HUES48 (cell line): ENCODE data around the gene C20orf96.
A peak's percentile ranks its signal among the peaks of the same experiment; 100 is the strongest.
"Not testable (repeated sequence)": the region's sequence is repeated elsewhere in the genome, so short reads cannot be mapped to it uniquely, and the experiment has no call there.

Source experiments
- H3K27ac ChIP-seq: one replicate; pipeline ENCODE4 v1.7.0; 2013; ENCODE audit warnings: low read depth, low read length, inconsistent platforms
- H3K27me3 ChIP-seq: 2 replicates; pipeline ENCODE4 v1.6.1; 2013; ENCODE audit warnings: mild to moderate bottlenecking, low read length; ENCODE audit not compliant: control insufficient read depth, insufficient read depth
- H3K36me3 ChIP-seq: 2 replicates; pipeline ENCODE4 v1.6.1; 2013; ENCODE audit warnings: low read length; ENCODE audit not compliant: control insufficient read depth, insufficient read depth
- H3K4me1 ChIP-seq: 2 replicates; pipeline ENCODE4 v1.6.1; 2013; ENCODE audit warnings: mild to moderate bottlenecking, low read length; ENCODE audit not compliant: control insufficient read depth, insufficient read depth
- H3K4me3 ChIP-seq: 2 replicates; pipeline ENCODE4 v1.5.1; 2013; ENCODE audit warnings: mild to moderate bottlenecking, low read depth, low read length
- H3K9ac ChIP-seq: 2 replicates; pipeline ENCODE4 v1.6.1; 2013; ENCODE audit warnings: mild to moderate bottlenecking, low read depth, low read length, moderate library complexity
- H3K9me3 ChIP-seq: 2 replicates; pipeline ENCODE4 v1.6.1; 2013; ENCODE audit warnings: low read length; ENCODE audit not compliant: control insufficient read depth, insufficient read depth

The C20orf96 gene, protein sequence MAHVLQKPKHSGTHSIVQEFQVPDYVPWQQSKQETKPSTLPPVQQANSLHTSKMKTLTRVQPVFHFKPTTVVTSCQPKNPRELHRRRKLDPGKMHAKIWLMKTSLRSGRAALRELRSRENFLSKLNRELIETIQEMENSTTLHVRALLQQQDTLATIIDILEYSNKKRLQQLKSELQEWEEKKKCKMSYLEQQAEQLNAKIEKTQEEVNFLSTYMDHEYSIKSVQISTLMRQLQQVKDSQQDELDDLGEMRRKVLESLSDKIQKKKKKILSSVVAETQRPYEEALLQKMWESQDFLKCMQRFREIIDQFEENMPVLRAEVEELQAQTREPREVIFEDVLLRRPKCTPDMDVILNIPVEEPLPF

DNA sequence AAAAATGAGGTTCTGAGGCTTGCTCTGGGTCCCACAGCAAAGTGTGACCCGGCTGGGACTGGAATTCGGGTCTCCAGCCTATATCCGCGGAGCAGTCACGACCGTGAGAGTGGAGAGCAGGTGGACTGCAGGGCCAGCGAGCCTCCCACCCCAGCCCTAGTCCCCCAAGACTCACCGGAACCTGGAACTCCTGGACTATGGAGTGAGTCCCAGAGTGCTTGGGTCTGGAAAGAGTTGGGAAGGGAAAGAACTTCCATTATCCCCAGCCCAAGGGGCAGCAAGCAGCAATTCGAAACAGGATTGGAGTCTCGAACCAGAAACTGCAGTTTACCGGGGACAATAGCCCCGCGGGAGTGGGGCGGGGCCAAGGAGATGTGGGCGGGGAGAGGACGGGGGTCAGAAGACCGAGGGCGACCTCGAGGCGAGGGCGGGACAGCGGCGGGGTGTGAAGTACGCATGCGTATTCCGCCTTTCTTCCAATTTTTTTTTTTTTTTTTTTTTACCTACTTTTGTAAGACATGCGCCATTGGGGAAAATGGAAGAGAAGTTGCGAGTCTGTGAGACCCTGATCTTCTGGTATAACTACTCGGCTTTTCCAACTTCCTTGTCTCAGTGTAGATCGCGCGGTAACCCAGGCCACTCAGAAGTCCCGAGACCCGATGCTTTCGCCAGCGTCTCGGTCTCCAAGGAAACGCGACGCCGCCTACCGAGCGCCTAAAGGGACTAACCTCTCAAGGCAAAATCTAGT, at the start of gene C20orf96:
TSS of gene C20orf96 (minus strand) at position 667 of the 748 bp plus-strand sequence. CDS start at position 527, 140 bp downstream.
- H3K4me3 ChIP-seq, result peak within 1 kb of the TSS; percentile 81

DNA sequence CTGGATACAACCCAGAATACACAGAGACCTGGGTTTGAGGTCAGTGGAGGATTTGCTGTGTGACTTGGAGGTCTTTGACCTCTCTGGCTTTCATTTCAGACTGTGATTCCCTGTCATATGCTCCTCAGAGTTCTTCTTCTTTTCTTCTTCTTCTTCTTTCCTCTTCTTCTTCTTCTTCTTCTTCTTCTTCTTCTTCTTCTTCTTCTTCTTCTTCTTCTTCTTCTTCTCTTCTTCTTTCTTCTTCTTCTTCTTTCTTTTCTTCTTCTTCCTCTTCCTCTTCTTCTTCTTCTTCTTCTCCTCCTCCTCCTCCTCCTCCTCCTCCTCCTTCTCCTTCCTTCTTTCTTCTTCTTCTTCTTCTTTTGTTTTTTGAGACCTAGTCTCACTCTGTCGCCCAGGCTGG, 45.5 kb upstream of the C20orf96 start:
- H3K27ac ChIP-seq, H3K36me3 ChIP-seq, H3K9me3 ChIP-seq, H3K4me1 ChIP-seq, H3K9ac ChIP-seq, H3K4me3 ChIP-seq: not testable (repeated sequence)
- H3K27me3 ChIP-seq, result peaks cover 18% of the 10 kb centered on the region; the same call in 1 of the 2 replicates

More for the DNA sequence above, at the start of gene C20orf96:
- H3K27me3 ChIP-seq, result peaks cover 28% of the 10 kb centered on the region
- peak within 1 kb of the TSS; percentile 66 for H3K27ac ChIP-seq
- H3K4me1 ChIP-seq, result peaks cover 7% of the 10 kb centered on the region
- H3K9me3 ChIP-seq, result no peaks in the 10 kb centered on the region
- H3K9ac ChIP-seq, result peak within 1 kb of the TSS; percentile 69
- H3K36me3 ChIP-seq, result 0 out of 2 replicates have a peak, but pooled peaks cover 3% of the 10 kb centered on the region

DNA sequence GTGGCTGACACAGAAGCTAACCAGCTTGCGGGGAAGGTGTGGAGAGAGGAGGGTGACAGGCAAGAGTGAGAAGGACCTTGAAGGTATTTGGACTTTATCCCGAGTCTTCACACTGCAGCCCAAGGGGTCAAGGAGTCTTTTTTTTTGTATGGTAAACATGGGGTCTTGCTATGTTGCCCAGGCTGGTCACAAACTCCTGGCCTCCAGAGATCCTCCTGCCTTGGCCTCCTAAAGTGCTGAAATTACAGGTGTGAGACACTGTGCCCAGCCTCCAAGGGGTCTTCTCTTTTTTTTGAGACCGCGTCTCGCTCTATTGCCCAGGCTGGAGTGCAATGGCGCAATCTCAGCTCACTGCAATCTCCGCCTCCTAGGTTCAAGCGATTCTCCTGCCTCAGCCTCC, 44.0 kb upstream of the C20orf96 start:
- Histone ChIP-seq H3K4me1 (peaks cover 13% of the 10 kb centered on the region), H3K27ac (no peak overlapping the region)

DNA sequence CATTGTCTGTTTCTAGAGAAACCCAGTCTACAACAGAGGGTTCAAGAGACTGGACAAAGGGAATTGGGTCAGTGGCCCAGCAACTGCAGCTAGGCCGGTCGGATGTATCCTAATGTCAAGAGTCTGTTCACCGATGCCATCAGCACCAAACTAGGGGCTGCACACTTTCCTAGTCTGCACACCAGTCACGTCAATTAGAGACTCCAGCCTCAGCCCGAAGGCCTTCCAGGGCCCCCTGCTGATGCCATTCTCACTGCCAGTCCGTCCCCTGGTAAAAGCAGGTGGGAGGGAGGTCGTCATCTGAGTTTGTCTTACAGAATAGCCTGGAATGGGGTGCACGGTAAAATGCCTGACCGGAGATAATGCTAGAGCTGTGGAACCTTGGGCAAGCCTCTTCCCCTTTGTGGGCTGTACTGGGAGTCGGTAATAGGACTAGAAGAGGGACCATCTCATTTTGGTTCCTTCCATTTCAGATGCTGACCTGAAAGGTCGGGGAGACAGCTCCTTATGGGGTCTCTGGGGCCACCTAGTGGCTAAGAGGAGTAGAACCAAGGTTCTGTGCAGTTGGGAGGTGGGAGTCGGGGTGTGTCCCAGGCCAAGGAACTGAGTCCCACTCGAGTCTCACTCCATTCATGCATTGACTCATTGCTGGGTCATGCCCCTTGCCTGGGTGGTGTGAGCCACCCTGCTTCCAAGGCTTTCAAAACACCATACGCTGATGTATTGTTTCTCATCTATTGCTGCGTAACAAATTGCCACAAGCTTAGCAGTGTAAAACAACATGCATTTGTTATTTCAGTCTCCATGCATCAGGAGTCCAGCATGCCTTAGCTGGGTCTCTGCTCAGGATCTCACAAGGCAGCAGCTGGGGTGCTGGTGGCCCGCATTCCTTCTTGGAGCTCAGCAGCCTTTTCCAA, 39.9 kb upstream of the C20orf96 start:
- Histone ChIP-seq H3K27ac (no peak overlapping the region), H3K36me3 (peaks cover 7% of the 10 kb centered on the region; the same call in 1 of the 2 replicates), H3K4me3 (no peak overlapping the region), H3K9me3 (no peaks in the 10 kb centered on the region), H3K9ac (no peak overlapping the region), H3K4me1 (peaks cover 21% of the 10 kb centered on the region), H3K27me3 (peaks cover 8% of the 10 kb centered on the region; the same call in 1 of the 2 replicates)

More for the DNA sequence above, 44.0 kb upstream of the C20orf96 start:
- H3K9me3 ChIP-seq, result no peaks in the 10 kb centered on the region
- H3K4me3 ChIP-seq, result no peak overlapping the region
- no peak overlapping the region for H3K9ac ChIP-seq
- no peaks in the 10 kb centered on the region for H3K36me3 ChIP-seq
- H3K27me3 ChIP-seq, result peaks cover 17% of the 10 kb centered on the region; the same call in 1 of the 2 replicates

DNA sequence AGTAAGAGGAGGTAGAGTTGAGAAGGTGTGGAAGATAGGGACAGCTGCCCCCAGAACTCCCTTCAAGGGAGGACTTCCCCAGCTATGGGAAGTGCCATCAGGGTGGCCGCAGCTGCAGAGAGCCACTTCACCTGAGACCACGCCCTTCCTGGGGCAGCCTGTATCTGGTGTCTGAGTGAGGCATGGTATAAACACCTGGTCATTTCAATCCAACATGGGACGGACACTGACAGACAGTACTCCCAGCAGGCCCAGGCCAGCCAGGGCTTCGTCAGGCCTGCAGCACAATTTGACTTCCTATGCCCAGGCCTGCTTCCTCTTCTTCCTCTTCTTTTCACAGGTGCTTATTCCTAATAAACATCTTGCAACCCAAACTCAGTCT, 39.3 kb upstream of the C20orf96 start:
- Histone ChIP-seq H3K4me1 (peaks cover 21% of the 10 kb centered on the region), H3K27me3 (peaks cover 8% of the 10 kb centered on the region; the same call in 1 of the 2 replicates), H3K9me3 (no peaks in the 10 kb centered on the region), H3K27ac (no peak overlapping the region), H3K9ac (no peak overlapping the region), H3K4me3 (no peak overlapping the region), H3K36me3 (peaks cover 7% of the 10 kb centered on the region; the same call in 1 of the 2 replicates)

DNA sequence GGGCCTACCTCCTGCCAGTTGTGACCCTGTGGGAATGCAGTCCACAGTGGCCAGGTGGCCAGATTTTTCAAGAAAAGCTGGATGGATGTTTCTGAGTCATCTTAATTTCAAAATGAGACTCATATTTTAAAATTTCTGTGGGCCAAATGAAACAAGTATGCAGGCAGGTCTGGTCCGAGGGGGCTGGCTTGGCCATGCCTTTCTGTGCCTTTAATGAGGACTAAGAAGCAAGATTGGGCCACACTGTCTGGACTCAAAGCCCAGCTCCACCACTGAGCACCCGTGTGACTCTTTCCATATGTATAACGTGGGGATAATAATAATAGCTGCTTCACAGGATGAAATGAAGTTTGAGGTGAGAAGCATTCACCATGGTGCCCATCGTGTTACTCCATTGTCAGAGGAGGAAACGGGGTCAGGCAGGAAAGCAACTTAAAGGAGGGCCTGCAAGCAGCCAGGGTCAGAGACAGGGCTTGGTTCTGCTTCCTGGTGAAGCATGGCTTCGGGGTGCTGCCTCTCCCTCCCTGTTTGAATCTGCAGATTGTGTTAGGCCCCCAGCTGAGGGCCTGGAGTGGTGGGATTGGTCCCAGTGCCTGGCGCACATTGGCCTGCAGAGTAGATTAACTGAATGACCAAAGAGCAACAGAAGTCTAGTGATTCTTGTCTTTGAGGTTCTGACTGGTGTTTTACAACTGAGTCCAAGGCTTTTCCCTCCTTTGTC, 38.6 kb upstream of the C20orf96 start:
- H3K27me3 ChIP-seq, result peaks cover 8% of the 10 kb centered on the region; the same call in 1 of the 2 replicates
- no peak overlapping the region for H3K9ac ChIP-seq
- H3K4me3 ChIP-seq, result no peak overlapping the region
- H3K4me1 ChIP-seq, result peaks cover 21% of the 10 kb centered on the region
- H3K9me3 ChIP-seq, result no peaks in the 10 kb centered on the region
- peaks cover 7% of the 10 kb centered on the region; the same call in 1 of the 2 replicates for H3K36me3 ChIP-seq
- no peak overlapping the region for H3K27ac ChIP-seq

DNA sequence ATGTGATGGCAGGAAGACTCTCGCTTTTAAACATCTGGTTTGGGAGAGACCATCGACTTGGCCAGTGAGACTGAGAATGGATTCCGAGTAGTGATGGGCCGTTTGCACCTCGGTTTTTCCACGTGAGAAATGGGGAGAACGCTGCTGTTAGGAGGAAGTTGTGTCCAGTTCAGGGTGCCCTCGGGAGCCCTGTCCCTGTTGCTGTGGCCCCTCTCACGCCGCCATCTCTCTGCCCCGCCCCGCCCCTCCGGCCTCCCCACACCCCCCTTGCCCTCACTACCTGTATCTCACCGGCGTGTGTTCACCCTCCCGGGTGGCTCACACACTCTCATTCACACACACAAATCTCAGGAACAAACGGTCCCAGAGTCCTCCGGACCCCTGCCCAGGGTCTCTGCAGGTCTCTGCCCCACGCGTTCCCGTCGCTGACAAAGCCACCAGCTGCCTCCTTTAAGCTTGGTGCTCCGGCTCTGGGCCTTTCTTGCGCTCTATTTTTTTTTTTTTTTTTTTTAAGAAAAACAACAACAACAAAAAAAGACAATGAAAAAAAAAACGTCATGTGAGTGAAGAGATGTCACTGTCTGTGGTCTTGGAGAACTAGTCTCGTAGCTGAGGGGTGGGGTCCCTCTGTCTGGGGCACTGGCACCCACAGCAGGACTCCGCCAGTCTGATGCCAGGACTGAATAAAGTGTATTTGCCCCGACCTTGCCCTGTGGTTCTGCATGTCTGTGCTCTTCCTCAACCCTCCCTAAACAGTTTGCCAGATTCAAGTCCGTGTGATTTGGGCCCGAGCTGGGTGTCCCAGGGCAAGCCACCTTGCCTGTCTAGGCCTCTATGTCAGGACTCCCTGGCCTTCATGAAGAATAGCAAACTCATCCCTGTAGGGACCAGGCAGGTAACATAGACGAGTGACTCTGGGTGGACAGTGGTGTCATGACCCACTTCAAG, 37.8 kb upstream of the C20orf96 start:
- Histone ChIP-seq H3K27me3 (peaks cover 8% of the 10 kb centered on the region; the same call in 1 of the 2 replicates), H3K4me3 (peak overlapping the region; percentile 91), H3K9ac (peak overlapping the region; percentile 56; the same call in 1 of the 2 replicates), H3K27ac (peak overlapping the region; percentile 75), H3K4me1 (peaks cover 25% of the 10 kb centered on the region), H3K9me3 (no peaks in the 10 kb centered on the region), H3K36me3 (peaks cover 7% of the 10 kb centered on the region; the same call in 1 of the 2 replicates)

DNA sequence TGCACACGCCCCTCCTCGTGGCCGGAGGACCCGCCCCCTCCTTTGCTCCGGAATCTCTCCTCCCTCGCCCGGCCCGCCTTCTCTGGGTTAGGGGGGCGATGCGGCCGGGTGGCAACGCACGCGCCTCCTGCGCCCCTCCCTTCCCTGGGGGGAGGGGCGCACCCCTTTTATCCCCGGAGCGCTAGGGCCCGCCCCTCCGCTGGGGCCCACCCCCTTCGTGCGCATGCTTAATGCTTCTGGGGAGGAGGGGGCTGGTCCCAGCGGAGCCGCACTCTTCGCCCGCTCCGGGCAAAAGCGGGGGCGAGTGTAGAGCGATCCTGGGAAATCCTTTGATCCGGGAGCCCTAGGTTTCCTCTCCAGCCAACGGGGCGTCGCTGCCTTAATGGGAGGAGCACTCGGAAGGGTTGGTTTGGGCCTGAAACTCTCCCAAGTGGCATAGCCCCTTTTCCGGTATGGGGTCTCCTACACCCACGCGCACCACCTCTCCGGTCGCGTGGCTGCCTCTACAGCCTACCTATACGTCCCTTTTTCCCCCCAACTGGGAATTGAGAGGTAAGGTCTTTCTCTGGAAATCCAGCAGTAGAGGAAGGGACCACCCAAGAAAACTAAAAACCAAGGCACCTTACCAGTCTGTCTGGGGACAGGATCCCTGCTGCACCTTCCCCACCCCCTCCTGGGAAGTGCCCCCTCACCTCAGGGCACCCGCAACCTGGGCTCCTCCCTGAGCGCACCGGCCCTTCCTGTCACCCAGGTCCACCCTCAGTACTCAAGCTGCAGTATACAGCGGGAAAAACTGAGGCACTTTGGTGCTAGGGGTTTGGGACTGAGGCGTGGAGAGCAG, 36.9 kb upstream of the C20orf96 start:
- no peaks in the 10 kb centered on the region for H3K9me3 ChIP-seq
- H3K27ac ChIP-seq, result peak overlapping the region; percentile 75
- H3K9ac ChIP-seq, result peak overlapping the region; percentile 56
- peaks cover 34% of the 10 kb centered on the region for H3K4me1 ChIP-seq
- H3K36me3 ChIP-seq, result peaks cover 7% of the 10 kb centered on the region; the same call in 1 of the 2 replicates
- H3K27me3 ChIP-seq, result peaks cover 7% of the 10 kb centered on the region; the same call in 1 of the 2 replicates
- H3K4me3 ChIP-seq, result peak overlapping the region; percentile 91
